HG03354 (cell line): ENCODE data around the gene CHAMP1.
A peak's percentile ranks its signal among the peaks of the same experiment; 100 is the strongest.

Experiments
- ATAC-seq: cut with Tn5 transposase; IDR thresholded peaks from one replicate; pipeline ENCODE4 v1.9.1; 2021; ENCODE audit warnings: mild to moderate bottlenecking; ENCODE audit not compliant: unreplicated experiment, poor library complexity, severe bottlenecking

The CHAMP1 gene

GRCh38 chr13:114296448-114296847 is 17.9 kb upstream of the CHAMP1 start:
- ATAC-seq, result no peak

- no peak for ATAC-seq
Observed at GRCh38 chr13:114296902-114297301, 17.4 kb upstream of the CHAMP1 start.

GRCh38 chr13:114298866-114299265 is 15.4 kb upstream of the CHAMP1 start:
- no peak for ATAC-seq

GRCh38 chr13:114299604-114300305 is 14.5 kb upstream of the CHAMP1 start:
- no peak for ATAC-seq

- ATAC-seq, result no peak
Observed at GRCh38 chr13:114303700-114304327, 10.5 kb upstream of the CHAMP1 start.

- ATAC-seq, result no peak
Observed at GRCh38 chr13:114304346-114305034, 9.8 kb upstream of the CHAMP1 start.

- no peak for ATAC-seq
Observed at GRCh38 chr13:114309086-114309485, 5.2 kb upstream of the CHAMP1 start.

- ATAC-seq, result no peak
Observed at GRCh38 chr13:114309806-114310410, 4.4 kb upstream of the CHAMP1 start.

- no peak for ATAC-seq
Observed at GRCh38 chr13:114310956-114311355, 3.3 kb upstream of the CHAMP1 start.

GRCh38 chr13:114311387-114311786 is 2.9 kb upstream of the CHAMP1 start:
- ATAC-seq, result no peak

- ATAC-seq, result no peak
Observed at GRCh38 chr13:114311908-114312307, 2.4 kb upstream of the CHAMP1 start.

GRCh38 chr13:114313061-114313860 is 1.0 kb upstream of the CHAMP1 start:
- ATAC-seq, result peak; percentile 34

GRCh38 chr13:114315074-114315785 is 927 bp downstream of the CHAMP1 start:
- ATAC-seq, result peak; percentile 11

- no peak for ATAC-seq
Observed at GRCh38 chr13:114318624-114319023, 4.3 kb downstream of the CHAMP1 start.

- no peak for ATAC-seq
Observed at GRCh38 chr13:114319441-114319913, 5.2 kb downstream of the CHAMP1 start.

GRCh38 chr13:114320065-114320464 is 5.8 kb downstream of the CHAMP1 start:
- ATAC-seq, result no peak

- ATAC-seq, result no peak
Observed at GRCh38 chr13:114321256-114321655, 7.0 kb downstream of the CHAMP1 start.

- ATAC-seq, result no peak
Observed at GRCh38 chr13:114323349-114323748, 9.0 kb downstream of the CHAMP1 start.

GRCh38 chr13:114324334-114324733 is 10.0 kb downstream of the CHAMP1 start:
- no peak for ATAC-seq
